Kidney (tissue), 14 donors: Measurements from ENCODE around the gene RERE. TPM values are rescaled to one million over a fixed set of nuclear protein-coding genes. Genes with fewer than 3 reads are reported as not detected.

Source experiments
- DNase-seq, 5 donors: peaks; one replicate each; pipeline ENCODE4 v3.0.0-alpha.2; 2013 to 2020
- FAIRE-seq: peaks from 2 replicates; lab custom pipeline; 2012; peaks lifted over from hg19 to GRCh38; lab: Jason Lieb, UNC
- H3K27ac ChIP-seq, 2 donors: one replicate each; pipeline ENCODE4 v1.7.0; 2013; ENCODE audit warnings: low read depth in 2 of 2, low read length in 2 of 2, inconsistent platforms in 1 of 2
- H3K27me3 ChIP-seq: one replicate; pipeline ENCODE4 v1.7.1; 2013; ENCODE audit warnings: low read length, inconsistent platforms; ENCODE audit not compliant: control insufficient read depth, insufficient read depth
- H3K36me3 ChIP-seq, 3 donors: one replicate each; pipeline versions ENCODE4 v1.7.0 to v1.7.1; 2013; ENCODE audit warnings: low read length in 3 of 3, control low read depth in 1 of 3, inconsistent platforms in 1 of 3; ENCODE audit not compliant: insufficient read depth in 3 of 3, control insufficient read depth in 2 of 3
- H3K4me1 ChIP-seq, 3 donors: one replicate each; pipeline versions ENCODE4 v1.7.0 to v1.7.1; 2013; ENCODE audit warnings: low read length in 3 of 3, inconsistent platforms in 1 of 3, low read depth in 1 of 3; ENCODE audit not compliant: control insufficient read depth in 2 of 3, insufficient read depth in 2 of 3
- H3K4me3 ChIP-seq, 3 donors: one replicate each; pipeline versions ENCODE4 v1.7.0 to v1.8.1; 2013; ENCODE audit warnings: low read length in 3 of 3, control low read depth in 1 of 3, inconsistent platforms in 1 of 3
- H3K9ac ChIP-seq, 3 donors: one replicate each; pipeline versions ENCODE4 v1.7.0 to v1.7.1; 2013; ENCODE audit warnings: low read length in 3 of 3, control low read depth in 1 of 3, inconsistent platforms in 1 of 3
- H3K9me3 ChIP-seq, 3 donors: one replicate each; pipeline versions ENCODE4 v1.7.0 to v1.7.1; 2013; ENCODE audit warnings: low read length in 3 of 3, control low read depth in 1 of 3, inconsistent platforms in 1 of 3; ENCODE audit not compliant: control insufficient read depth in 2 of 3, insufficient read depth in 1 of 3
- CTCF ChIP-seq: IDR thresholded peaks from 3 replicates; pipeline ENCODE4 v1.5.1; 2012; ENCODE audit warnings: mild to moderate bottlenecking, moderate library complexity, borderline replicate concordance; ENCODE audit not compliant: insufficient read depth; ENCODE audit errors: extremely low read depth
- intact Hi-C: fragments of 100-400 bp; cut with DNase I; formaldehyde crosslinking; loops from one replicate; pipeline ENCODE4 v1.11.1; 2022
- polyA plus RNA-seq: library from polyadenylated mRNA; stranded (reverse); fragments of 350-450 nt; fragmentation: Illumina TruSeq; extraction: RNeasy Lipid Tissue Mini Kit (QIAGEN cat#74804); gene quantifications from one replicate; pipeline ENCODE4 v1.2.3, GENCODE V29; 2014; ENCODE audit warnings: low read depth, low replicate concordance; ENCODE audit not compliant: insufficient read depth
- total RNA-seq: library from RNA; stranded (reverse); fragmentation: NEBNext Ultra II Directional; extraction: Animal tissue kit (Norgen Biotek cat#: 25700); gene quantifications from one replicate; pipeline ENCODE4 v1.2.1, GENCODE V29; 2021
- donor health status: control.
- donor health status: control.
- donor health status: control.
- donor health status: control.
- donor health status: control.
- donor health status: DM: yes; HTN: yes; CAD: no.
- donor health status: Normal renal cell carcinoma (clear cell type).

RERE gene
- total and polyA plus RNA-seq, 2 donors from 2014 or later = 37.2 to 176 TPM

GRCh38 chr1:8457760-8458381 is 359.6 kb downstream of the RERE start:
- DNase-seq = no peak
- Histone ChIP-seq H3K9me3 (no peaks in the 10 kb centered on the region), H3K4me3 (no peak overlapping the region), H3K36me3 (no peaks in the 10 kb centered on the region), H3K4me1 (peaks cover 21 to 35% (median 25%) of the 10 kb centered on the region in 3 donors), H3K27me3 (no peaks in the 10 kb centered on the region), H3K9ac (no peak overlapping the region), H3K27ac (no peak overlapping the region)
- intact Hi-C loops = no loop called here
- FAIRE-seq = no peak
- no peak for TF ChIP-seq CTCF

- H3K27me3 ChIP-seq = no peaks in the 10 kb centered on the region
- no peak overlapping the region for H3K27ac ChIP-seq
- no peak for FAIRE-seq
These were observed 360.4 kb downstream of the RERE start for GRCh38 chr1:8456991-8457390.

DNA sequence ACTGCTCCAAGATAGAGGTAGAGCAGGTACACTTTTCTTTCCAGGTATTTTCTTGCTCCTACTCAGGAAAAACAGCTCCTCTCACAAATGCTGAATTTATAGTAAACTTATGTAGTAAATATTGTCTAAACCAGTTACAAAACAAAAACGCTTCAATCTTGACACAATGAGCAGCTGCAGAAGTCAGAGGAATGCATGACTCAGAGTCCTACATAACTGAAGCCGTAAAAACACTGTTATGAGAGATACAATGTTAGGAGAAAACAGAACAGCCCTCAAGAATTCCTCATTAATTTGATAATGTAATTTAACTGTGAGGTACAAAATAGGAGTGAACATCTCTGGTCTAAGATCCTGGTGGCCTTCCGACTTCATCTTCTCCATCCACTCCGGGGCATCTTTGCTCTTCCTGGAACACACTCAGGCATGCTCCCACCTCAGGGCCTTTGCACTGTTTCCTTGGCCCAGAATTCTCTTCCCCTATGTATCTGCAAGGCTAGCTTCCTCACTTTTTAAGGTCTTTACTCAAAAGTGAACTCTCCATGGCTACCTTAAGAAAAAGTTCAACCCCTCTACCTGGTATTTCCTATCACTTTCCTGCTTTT is 361.0 kb downstream of the RERE start:
- no peak for FAIRE-seq
- TF ChIP-seq CTCF = no peak
- Histone ChIP-seq H3K27ac (peak overlapping the region; percentile 56 to 58), H3K9ac (peak overlapping the region in 1 of 3 donors; percentile 2), H3K9me3 (no peaks in the 10 kb centered on the region), H3K27me3 (no peaks in the 10 kb centered on the region), H3K36me3 (no peaks in the 10 kb centered on the region), H3K4me3 (no peak overlapping the region), H3K4me1 (peaks cover 16 to 29% (median 22%) of the 10 kb centered on the region in 3 donors)
- intact Hi-C loops = no loop called here
- DNase-seq = peak in 1 of 5 donors; percentile 75

More at GRCh38 chr1:8456991-8457390, 360.4 kb downstream of the RERE start:
- no peak for DNase-seq
- no peaks in the 10 kb centered on the region for H3K36me3 ChIP-seq
- no peaks in the 10 kb centered on the region for H3K9me3 ChIP-seq
- H3K4me1 ChIP-seq = peaks cover 16 to 31% (median 25%) of the 10 kb centered on the region in 3 donors
- no peak overlapping the region for H3K9ac ChIP-seq
- no peak overlapping the region for H3K4me3 ChIP-seq
- intact Hi-C loops = no loop called here
- no peak for TF ChIP-seq CTCF
